Kidney (tissue), 14 donors: ENCODE data around the gene CBLN3. TPM values are rescaled to one million over a fixed set of nuclear protein-coding genes. Genes with fewer than 3 reads are reported as not detected.

Source experiments
- DNase-seq, 5 donors: peaks; one replicate each; pipeline ENCODE4 v3.0.0-alpha.2; 2013 to 2020
- FAIRE-seq: peaks from 2 replicates; lab custom pipeline; 2012; peaks lifted over from hg19 to GRCh38; lab: Jason Lieb, UNC
- H3K27ac ChIP-seq, 2 donors: one replicate each; pipeline ENCODE4 v1.7.0; 2013; ENCODE audit warnings: low read depth in 2 of 2, low read length in 2 of 2, inconsistent platforms in 1 of 2
- H3K27me3 ChIP-seq: one replicate; pipeline ENCODE4 v1.7.1; 2013; ENCODE audit warnings: low read length, inconsistent platforms; ENCODE audit not compliant: control insufficient read depth, insufficient read depth
- H3K36me3 ChIP-seq, 3 donors: one replicate each; pipeline versions ENCODE4 v1.7.0 to v1.7.1; 2013; ENCODE audit warnings: low read length in 3 of 3, control low read depth in 1 of 3, inconsistent platforms in 1 of 3; ENCODE audit not compliant: insufficient read depth in 3 of 3, control insufficient read depth in 2 of 3
- H3K4me1 ChIP-seq, 3 donors: one replicate each; pipeline versions ENCODE4 v1.7.0 to v1.7.1; 2013; ENCODE audit warnings: low read length in 3 of 3, inconsistent platforms in 1 of 3, low read depth in 1 of 3; ENCODE audit not compliant: control insufficient read depth in 2 of 3, insufficient read depth in 2 of 3
- H3K4me3 ChIP-seq, 3 donors: one replicate each; pipeline versions ENCODE4 v1.7.0 to v1.8.1; 2013; ENCODE audit warnings: low read length in 3 of 3, control low read depth in 1 of 3, inconsistent platforms in 1 of 3
- H3K9ac ChIP-seq, 3 donors: one replicate each; pipeline versions ENCODE4 v1.7.0 to v1.7.1; 2013; ENCODE audit warnings: low read length in 3 of 3, control low read depth in 1 of 3, inconsistent platforms in 1 of 3
- H3K9me3 ChIP-seq, 3 donors: one replicate each; pipeline versions ENCODE4 v1.7.0 to v1.7.1; 2013; ENCODE audit warnings: low read length in 3 of 3, control low read depth in 1 of 3, inconsistent platforms in 1 of 3; ENCODE audit not compliant: control insufficient read depth in 2 of 3, insufficient read depth in 1 of 3
- CTCF ChIP-seq: IDR thresholded peaks from 3 replicates; pipeline ENCODE4 v1.5.1; 2012; ENCODE audit warnings: mild to moderate bottlenecking, moderate library complexity, borderline replicate concordance; ENCODE audit not compliant: insufficient read depth; ENCODE audit errors: extremely low read depth
- intact Hi-C: fragments of 100-400 bp; cut with DNase I; formaldehyde crosslinking; loops from one replicate; pipeline ENCODE4 v1.11.1; 2022
- polyA plus RNA-seq: library from polyadenylated mRNA; stranded (reverse); fragments of 350-450 nt; fragmentation: Illumina TruSeq; extraction: RNeasy Lipid Tissue Mini Kit (QIAGEN cat#74804); gene quantifications from one replicate; pipeline ENCODE4 v1.2.3, GENCODE V29; 2014; ENCODE audit warnings: low read depth, low replicate concordance; ENCODE audit not compliant: insufficient read depth
- total RNA-seq: library from RNA; stranded (reverse); fragmentation: NEBNext Ultra II Directional; extraction: Animal tissue kit (Norgen Biotek cat#: 25700); gene quantifications from one replicate; pipeline ENCODE4 v1.2.1, GENCODE V29; 2021
- donor health status: control.
- donor health status: control.
- donor health status: control.
- donor health status: control.
- donor health status: control.
- donor health status: DM: yes; HTN: yes; CAD: no.
- donor health status: Normal renal cell carcinoma (clear cell type).

The CBLN3 gene
- total and polyA plus RNA-seq, 2 donors from 2014 or later = 1.3 to 2.6 TPM

GRCh38 chr14:24409956-24410355 is 19.5 kb downstream of the CBLN3 start:
- H3K4me3 ChIP-seq = no peak overlapping the region
- no peaks in the 10 kb centered on the region for H3K27me3 ChIP-seq
- intact Hi-C loops = no loop called here
- no peaks in the 10 kb centered on the region for H3K9me3 ChIP-seq
- H3K27ac ChIP-seq = no peak overlapping the region
- FAIRE-seq (no peak), DNase-seq (peak in 1 of 5 donors; percentile 29)
- no peak for TF ChIP-seq CTCF
- H3K36me3 ChIP-seq = peaks cover 0 to 7% (median 2%) of the 10 kb centered on the region in 3 donors
- H3K9ac ChIP-seq = no peak overlapping the region
- no peaks in the 10 kb centered on the region for H3K4me1 ChIP-seq

GRCh38 chr14:24409192-24409591 is 20.3 kb downstream of the CBLN3 start:
- H3K4me3 ChIP-seq = no peak overlapping the region
- H3K9ac ChIP-seq = no peak overlapping the region
- peaks cover 0 to 7% (median 2%) of the 10 kb centered on the region in 3 donors for H3K36me3 ChIP-seq
- intact Hi-C loops = no loop called here
- H3K9me3 ChIP-seq = no peaks in the 10 kb centered on the region
- FAIRE-seq (no peak), DNase-seq (no peak)
- TF ChIP-seq CTCF = no peak
- H3K27me3 ChIP-seq = no peaks in the 10 kb centered on the region
- peaks cover 0 to 2% (median 0%) of the 10 kb centered on the region in 3 donors for H3K4me1 ChIP-seq
- H3K27ac ChIP-seq = no peak overlapping the region

GRCh38 chr14:24408764-24409163 is 20.7 kb downstream of the CBLN3 start:
- peak in 1 of 5 donors; percentile 9 for DNase-seq
- no peak overlapping the region for H3K9ac ChIP-seq
- no peaks in the 10 kb centered on the region for H3K9me3 ChIP-seq
- H3K27ac ChIP-seq = no peak overlapping the region
- intact Hi-C loops = no loop called here
- TF ChIP-seq CTCF = no peak
- H3K4me3 ChIP-seq = no peak overlapping the region
- peaks cover 0 to 2% (median 0%) of the 10 kb centered on the region in 3 donors for H3K4me1 ChIP-seq
- no peaks in the 10 kb centered on the region for H3K27me3 ChIP-seq
- no peak for FAIRE-seq
- peaks cover 0 to 7% (median 2%) of the 10 kb centered on the region in 3 donors for H3K36me3 ChIP-seq
